Smooth muscle cell (in vitro differentiated cells): ENCODE measurements around the gene UBE2J2. TPM values are rescaled to one million over a fixed set of nuclear protein-coding genes. Genes with fewer than 3 reads are reported as not detected.

Experiments
- DNase-seq: peaks from one replicate; lab custom pipeline; 2025; ENCODE audit not compliant: unreplicated experiment; lab: John Stamatoyannopoulos, UW
- H2AFZ ChIP-seq: fragments of 200-600 bp; sonication (generic); 2 replicates; pipeline ENCODE4 v1.6.0; 2016; ENCODE audit warnings: antibody characterized with exemption, low read depth, mild to moderate bottlenecking
- H3F3A ChIP-seq: fragments of 200-600 bp; sonication (generic); 2 replicates; pipeline ENCODE4 v1.6.0; 2017; ENCODE audit warnings: antibody characterized with exemption, low read depth
- H3K27ac ChIP-seq: fragments of 200-600 bp; sonication (generic); 2 replicates; pipeline ENCODE4 v1.5.1; 2016; ENCODE audit warnings: low read depth, mild to moderate bottlenecking
- H3K27me3 ChIP-seq: fragments of 200-600 bp; sonication (generic); 2 replicates; pipeline ENCODE4 v1.6.1; 2016; ENCODE audit warnings: low read depth, mild to moderate bottlenecking
- H3K36me3 ChIP-seq: fragments of 200-600 bp; sonication (generic); 2 replicates; pipeline ENCODE4 v1.5.1; 2016; ENCODE audit warnings: low read depth
- H3K4me1 ChIP-seq: fragments of 200-600 bp; sonication (generic); 2 replicates; pipeline ENCODE4 v1.5.1; 2016; ENCODE audit warnings: low read depth
- H3K4me2 ChIP-seq: fragments of 200-600 bp; sonication (generic); 2 replicates; pipeline ENCODE4 v1.6.0; 2016; ENCODE audit warnings: mild to moderate bottlenecking
- H3K4me3 ChIP-seq: fragments of 200-600 bp; sonication (generic); 2 replicates; pipeline ENCODE4 v1.5.1; 2016; ENCODE audit warnings: mild to moderate bottlenecking
- H3K79me2 ChIP-seq: fragments of 200-600 bp; sonication (generic); 2 replicates; pipeline ENCODE4 v1.6.0; 2016; ENCODE audit warnings: low read depth, mild to moderate bottlenecking
- H3K9ac ChIP-seq: fragments of 200-600 bp; sonication (generic); 2 replicates; pipeline ENCODE4 v1.6.0; 2016; ENCODE audit warnings: low read depth
- H3K9me3 ChIP-seq: fragments of 200-600 bp; sonication (generic); replicated peaks from 2 replicates; pipeline ENCODE4 v1.5.1; 2016; ENCODE audit warnings: low read depth
- H4K20me1 ChIP-seq: fragments of 200-600 bp; sonication (generic); 2 replicates; pipeline ENCODE4 v1.6.0; 2016; ENCODE audit warnings: low read depth
- WGBS: methylation state at CpG from one replicate; pipeline ENCODE4 v1.1.7; 2016; ENCODE audit warnings: low lambda C conversion rate; 5-methylcytosine and 5-hydroxymethylcytosine counted together
- polyA plus RNA-seq: library from polyadenylated mRNA; unstranded; fragments of >200 nt; fragmentation: Nextera tagmentation; extraction: Ambion mirVana; gene quantifications from 2 replicates; pipeline ENCODE4 v1.2.1, GENCODE V29; 2016
- total RNA-seq: library from RNA; depleted of rRNA; stranded (reverse); fragments of >200 nt; gene quantifications from 2 replicates; pipeline ENCODE4 v1.2.3, GENCODE V29; 2014
- TF ChIP-seq, protein P1 (sequence below): fragments of 200-600 bp; sonication (generic); IDR thresholded peaks from 2 replicates; pipeline ENCODE4 v1.5.1; 2017; ENCODE audit warnings: borderline replicate concordance, mild to moderate bottlenecking, antibody characterized with exemption; ENCODE audit not compliant: insufficient read depth, poor library complexity, severe bottlenecking

UBE2J2 gene
- total and polyA plus RNA-seq, 2 experiments from 2014 or later, result 30.2 to 72.9 TPM

DNA sequence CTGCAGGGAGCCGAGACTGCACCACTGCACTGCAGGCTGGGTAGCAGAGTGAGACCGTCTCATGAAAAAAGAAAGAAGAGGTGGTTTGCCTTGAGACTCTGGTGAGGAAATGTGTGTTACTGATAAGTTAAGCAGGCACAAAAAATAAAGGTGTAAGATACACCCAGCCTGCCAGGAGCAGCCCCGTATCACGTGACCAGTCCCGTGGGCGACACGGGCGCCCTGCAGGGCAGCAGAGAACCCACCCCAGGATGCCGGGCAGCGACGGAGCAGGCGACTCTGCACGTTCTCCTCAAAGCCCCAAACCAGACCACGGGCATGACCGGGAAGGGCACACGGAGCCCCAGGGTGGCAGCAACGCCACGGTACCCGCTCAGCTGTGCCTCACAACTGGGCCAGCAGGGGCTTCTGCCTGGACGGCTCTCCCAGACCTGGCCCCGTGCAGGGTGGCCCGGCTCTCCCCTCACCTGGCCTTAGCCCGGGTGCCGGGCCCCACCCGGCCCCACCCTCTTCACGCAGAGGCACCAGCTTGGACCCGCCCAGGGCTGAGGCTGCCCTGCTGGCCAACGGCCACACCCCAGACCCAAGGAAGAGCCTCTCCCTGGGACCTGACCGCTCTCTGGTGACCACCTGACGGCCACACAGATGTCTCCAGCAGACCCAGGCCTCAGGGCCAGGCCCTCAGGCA lies 51.6 kb downstream of the UBE2J2 start:
- no peaks in the 10 kb centered on the region for H3F3A ChIP-seq
- H3K4me1 ChIP-seq, result no peaks in the 10 kb centered on the region
- no peaks in the 10 kb centered on the region for H3K36me3 ChIP-seq
- peaks cover 26% of the 10 kb centered on the region for H3K79me2 ChIP-seq
- TF ChIP-seq, protein P1, sequence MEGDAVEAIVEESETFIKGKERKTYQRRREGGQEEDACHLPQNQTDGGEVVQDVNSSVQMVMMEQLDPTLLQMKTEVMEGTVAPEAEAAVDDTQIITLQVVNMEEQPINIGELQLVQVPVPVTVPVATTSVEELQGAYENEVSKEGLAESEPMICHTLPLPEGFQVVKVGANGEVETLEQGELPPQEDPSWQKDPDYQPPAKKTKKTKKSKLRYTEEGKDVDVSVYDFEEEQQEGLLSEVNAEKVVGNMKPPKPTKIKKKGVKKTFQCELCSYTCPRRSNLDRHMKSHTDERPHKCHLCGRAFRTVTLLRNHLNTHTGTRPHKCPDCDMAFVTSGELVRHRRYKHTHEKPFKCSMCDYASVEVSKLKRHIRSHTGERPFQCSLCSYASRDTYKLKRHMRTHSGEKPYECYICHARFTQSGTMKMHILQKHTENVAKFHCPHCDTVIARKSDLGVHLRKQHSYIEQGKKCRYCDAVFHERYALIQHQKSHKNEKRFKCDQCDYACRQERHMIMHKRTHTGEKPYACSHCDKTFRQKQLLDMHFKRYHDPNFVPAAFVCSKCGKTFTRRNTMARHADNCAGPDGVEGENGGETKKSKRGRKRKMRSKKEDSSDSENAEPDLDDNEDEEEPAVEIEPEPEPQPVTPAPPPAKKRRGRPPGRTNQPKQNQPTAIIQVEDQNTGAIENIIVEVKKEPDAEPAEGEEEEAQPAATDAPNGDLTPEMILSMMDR, result no peak
- H2AFZ ChIP-seq, result no peak overlapping the region
- 97% methylated on average over 27 of the region's 30 CpGs for WGBS
- H3K27me3 ChIP-seq, result no peaks in the 10 kb centered on the region
- no peak overlapping the region for H3K4me2 ChIP-seq
- H4K20me1 ChIP-seq, result peaks cover 54% of the 10 kb centered on the region
- H3K4me3 ChIP-seq, result no peak overlapping the region
- DNase-seq, result no peak
- no peak overlapping the region for H3K27ac ChIP-seq
- no peaks in the 10 kb centered on the region for H3K9me3 ChIP-seq
- H3K9ac ChIP-seq, result no peak overlapping the region

DNA sequence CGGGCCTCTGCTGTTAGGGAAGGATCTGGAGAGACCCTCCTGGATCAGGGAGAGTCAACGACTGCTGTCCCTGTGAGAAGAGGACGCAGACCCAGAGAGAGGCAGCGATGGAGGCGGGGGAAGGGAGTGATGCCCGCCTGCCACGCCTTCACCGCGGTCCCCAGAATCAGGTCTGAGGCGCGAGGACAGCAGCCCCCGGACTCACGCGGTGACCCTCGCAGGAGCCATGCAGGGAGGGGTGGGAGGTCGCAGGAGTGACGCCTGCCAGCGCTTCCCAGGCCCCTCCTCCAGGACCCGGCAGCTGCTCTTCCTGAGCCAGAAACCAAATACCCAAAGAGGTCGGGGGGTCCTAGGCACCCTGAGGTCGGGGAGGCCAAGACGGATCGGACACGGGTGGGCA lies 53.5 kb downstream of the UBE2J2 start:
- Histone ChIP-seq H3K4me1 (no peaks in the 10 kb centered on the region), H3K9me3 (no peaks in the 10 kb centered on the region), H2AFZ (no peak overlapping the region), H3K79me2 (peaks cover 12% of the 10 kb centered on the region), H3K27me3 (no peaks in the 10 kb centered on the region), H4K20me1 (peaks cover 35% of the 10 kb centered on the region), H3K36me3 (no peaks in the 10 kb centered on the region), H3K4me3 (no peak overlapping the region), H3K27ac (no peak overlapping the region), H3K4me2 (no peak overlapping the region), H3K9ac (no peak overlapping the region), H3F3A (no peaks in the 10 kb centered on the region)
- 95% methylated on average over 24 of the region's 24 CpGs for WGBS
- TF ChIP-seq, protein P1, result no peak
- DNase-seq, result no peak

DNA sequence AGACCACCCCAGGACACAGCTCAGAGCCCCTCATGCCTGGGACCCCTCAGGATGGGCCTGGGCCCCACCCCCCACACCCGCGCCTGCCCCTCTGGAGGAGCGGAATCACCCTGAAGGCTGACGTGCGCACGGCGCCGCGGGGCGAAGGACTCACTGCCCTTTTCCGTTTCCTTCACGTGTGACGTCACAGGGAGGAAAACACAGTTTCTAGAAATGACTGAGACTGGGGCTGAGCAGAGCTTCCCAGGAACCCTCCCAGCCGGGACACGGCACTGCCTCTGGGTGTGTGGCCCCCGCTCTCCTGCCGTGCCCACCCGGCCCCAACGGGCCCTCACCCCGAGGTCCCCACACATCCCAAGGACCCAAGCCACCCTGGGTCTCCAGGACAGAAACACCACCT lies 54.3 kb downstream of the UBE2J2 start:
- Histone ChIP-seq H3K36me3 (no peaks in the 10 kb centered on the region), H4K20me1 (peaks cover 27% of the 10 kb centered on the region)
- 99% methylated on average over 14 of the region's 20 CpGs for WGBS

More for the DNA sequence above, 54.3 kb downstream of the UBE2J2 start:
- no peak overlapping the region for H3K4me2 ChIP-seq
- no peak for DNase-seq
- no peaks in the 10 kb centered on the region for H3K4me1 ChIP-seq
- no peak overlapping the region for H3K27ac ChIP-seq
- H3K79me2 ChIP-seq, result peaks cover 4% of the 10 kb centered on the region
- no peaks in the 10 kb centered on the region for H3K9me3 ChIP-seq
- H3K27me3 ChIP-seq, result no peaks in the 10 kb centered on the region
- TF ChIP-seq, protein P1, result no peak
- H2AFZ ChIP-seq, result no peak overlapping the region
- H3K9ac ChIP-seq, result no peak overlapping the region
- no peak overlapping the region for H3K4me3 ChIP-seq
- H3F3A ChIP-seq, result no peaks in the 10 kb centered on the region
